GM10847 (cell line): Measurements from ENCODE around the gene CTNNA3.

Experiments
- POLR2A ChIP-seq: IDR thresholded peaks from 2 replicates; pipeline ENCODE4 v1.6.1; 2011; ENCODE audit not compliant: insufficient read length; ENCODE audit errors: extremely low read depth

The CTNNA3 gene

DNA sequence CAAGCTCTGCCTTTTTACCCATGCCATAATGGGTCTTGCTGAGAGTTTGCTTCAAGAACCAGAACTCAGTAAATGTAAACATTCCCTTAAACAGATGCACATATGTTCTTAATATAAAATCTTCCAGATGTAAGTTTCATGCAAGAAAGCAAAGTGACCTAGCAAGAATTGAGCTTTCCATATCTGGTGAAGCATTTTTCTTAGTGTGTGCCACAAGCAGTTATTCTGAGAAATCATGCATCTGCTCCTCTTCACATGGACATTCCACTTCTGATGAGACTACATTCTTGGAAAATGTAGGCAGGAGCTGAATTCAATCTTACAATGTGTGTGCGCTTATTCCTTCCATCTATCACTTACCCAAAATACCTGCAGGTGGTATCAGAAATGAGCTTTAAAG is 997.9 kb downstream of the CTNNA3 start:
- TF ChIP-seq POLR2A, result no peak

DNA sequence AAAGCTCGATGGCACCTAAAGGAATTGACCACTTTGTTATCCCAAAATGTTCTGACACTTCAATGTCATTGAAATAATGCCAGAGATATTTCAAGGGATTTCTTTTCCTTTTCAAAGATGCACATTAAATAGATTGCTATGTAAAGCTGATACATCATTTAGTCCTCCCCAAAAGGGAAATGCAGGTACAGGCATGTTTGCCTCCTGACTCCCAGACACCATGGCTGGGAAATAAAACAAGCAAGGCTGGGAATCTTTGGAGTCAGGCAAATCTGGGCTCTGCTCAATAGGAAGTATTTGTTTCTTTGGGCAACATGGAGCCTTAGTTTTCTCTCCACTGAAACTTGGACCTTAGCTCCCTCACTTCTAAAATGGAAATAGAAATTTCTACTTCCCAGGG is 1000.9 kb downstream of the CTNNA3 start:
- no peak for TF ChIP-seq POLR2A

DNA sequence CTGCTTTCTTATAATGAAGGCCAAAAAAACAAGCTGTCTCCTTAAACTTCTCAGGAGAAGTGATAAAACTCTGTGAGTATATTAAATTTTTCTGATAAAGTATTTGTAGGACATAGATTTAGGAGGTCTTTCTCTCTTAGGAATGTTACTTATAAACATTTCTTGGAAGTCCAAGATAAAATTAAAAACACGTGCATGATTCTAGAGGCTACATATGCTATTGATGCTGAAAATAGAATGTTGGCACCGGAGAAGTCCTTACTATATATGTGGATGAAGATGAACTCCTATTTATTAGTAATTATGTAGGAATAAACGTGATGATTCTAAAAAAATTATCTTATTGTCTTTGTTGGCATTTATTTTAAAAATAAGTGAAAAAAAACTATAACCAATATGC is 1011.4 kb downstream of the CTNNA3 start:
- no peak for TF ChIP-seq POLR2A

- TF ChIP-seq POLR2A, result no peak
Observed at GRCh38 chr10:66680886-66681285, 1015.1 kb downstream of the CTNNA3 start.

DNA sequence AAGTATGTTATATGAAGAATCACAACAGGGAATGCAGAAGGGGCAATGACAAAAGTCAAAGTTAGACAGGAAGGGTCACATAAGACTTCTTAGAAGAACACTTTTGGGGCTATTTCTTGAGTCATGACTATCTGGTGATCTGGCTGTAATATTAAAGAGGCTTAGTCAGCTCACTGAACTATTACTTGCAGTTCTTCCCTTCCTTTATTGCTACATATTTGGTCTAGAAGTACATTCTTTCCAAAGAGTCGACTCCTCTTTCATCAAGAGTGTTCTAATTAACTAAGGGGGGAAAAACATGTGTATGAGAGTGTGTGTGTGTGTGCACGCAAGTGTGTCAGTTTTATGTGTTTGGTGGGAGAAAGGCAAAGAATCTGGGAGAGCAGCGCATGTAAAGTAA is 1017.5 kb downstream of the CTNNA3 start:
- no peak for TF ChIP-seq POLR2A

GRCh38 chr10:66673071-66673470 is 1022.9 kb downstream of the CTNNA3 start:
- TF ChIP-seq POLR2A, result no peak

GRCh38 chr10:66671562-66671961 is 1024.4 kb downstream of the CTNNA3 start:
- TF ChIP-seq POLR2A, result no peak

DNA sequence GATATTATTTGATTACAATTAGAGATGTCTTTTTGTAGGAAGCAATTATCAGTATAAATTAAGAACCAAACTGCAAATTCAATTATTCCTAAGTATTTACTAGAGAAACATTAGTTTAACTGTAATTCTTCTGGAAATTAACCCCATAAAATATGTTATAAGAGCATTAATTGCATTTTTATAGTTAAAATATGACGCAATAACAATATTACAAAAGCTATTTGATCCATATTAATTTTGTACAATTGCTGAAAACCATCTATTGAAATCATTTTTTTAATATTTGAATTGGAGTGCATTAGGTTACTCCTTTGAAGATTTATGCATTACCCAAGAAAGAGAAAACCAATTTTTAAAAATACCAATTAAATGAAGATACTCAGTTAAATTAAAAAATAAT is 1024.9 kb downstream of the CTNNA3 start:
- TF ChIP-seq POLR2A, result no peak

GRCh38 chr10:66656499-66656898 is 1039.5 kb downstream of the CTNNA3 start:
- TF ChIP-seq POLR2A, result no peak

- TF ChIP-seq POLR2A, result no peak
Observed at GRCh38 chr10:66654861-66655260, 1041.1 kb downstream of the CTNNA3 start.

DNA sequence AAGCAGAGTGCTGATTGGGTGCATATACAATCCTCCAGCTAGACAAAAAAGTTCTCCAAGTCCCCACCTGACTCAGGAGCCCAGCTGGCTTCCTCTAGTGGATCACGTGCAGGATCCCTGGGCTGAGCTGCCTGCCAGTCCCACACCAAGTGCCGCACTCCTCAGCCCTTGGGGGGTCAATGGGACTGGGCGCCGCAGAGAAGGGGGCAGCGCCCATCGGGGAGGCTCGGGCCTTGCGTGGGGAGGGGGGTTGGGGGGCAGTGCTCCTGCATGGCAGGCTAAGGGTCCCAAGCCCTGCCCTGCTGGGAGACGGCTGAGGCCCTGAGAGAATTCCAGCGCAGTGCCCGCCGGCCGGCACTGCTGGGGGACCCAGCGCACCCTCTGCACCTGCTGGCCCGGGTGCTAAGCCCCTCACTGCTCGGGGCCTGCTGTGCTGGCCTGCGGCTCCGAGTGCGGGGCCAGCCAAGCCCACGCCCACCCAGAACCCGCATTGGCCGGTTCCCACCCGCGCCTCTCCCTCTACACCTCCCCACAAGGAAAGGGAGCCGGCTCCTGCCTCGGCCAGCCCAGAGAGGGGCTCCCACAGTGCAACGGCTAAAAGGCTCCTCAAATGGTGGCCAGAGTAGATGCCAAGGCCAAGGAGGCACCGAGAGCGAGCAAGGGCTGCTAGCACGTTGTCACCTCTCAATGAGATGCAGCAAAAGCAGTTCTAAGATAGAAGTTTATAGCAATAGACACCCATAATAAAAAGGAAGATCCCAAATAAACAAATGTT is 1044.5 kb downstream of the CTNNA3 start:
- no peak for TF ChIP-seq POLR2A

DNA sequence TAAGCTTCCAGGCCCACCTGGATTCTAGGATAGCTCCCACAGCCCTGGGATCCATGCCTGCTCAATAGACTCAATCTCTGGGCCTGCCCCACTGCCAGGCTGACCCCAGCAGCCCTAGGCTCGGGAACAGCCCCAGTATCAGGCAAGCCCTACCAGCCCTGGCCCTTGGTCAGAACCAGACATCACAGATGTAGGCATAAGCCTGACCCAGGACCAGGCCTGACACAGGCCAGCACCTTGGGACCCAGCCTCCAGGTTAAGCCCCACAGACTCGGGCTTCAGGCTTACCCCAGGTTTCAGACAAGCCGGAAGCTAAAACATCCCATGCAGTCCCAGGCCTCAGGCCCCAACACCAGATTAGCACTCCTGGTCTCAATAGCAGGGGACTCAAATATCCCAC is 1046.4 kb downstream of the CTNNA3 start:
- no peak for TF ChIP-seq POLR2A

- TF ChIP-seq POLR2A, result no peak
Observed at GRCh38 chr10:66642217-66642616, 1053.8 kb downstream of the CTNNA3 start.

DNA sequence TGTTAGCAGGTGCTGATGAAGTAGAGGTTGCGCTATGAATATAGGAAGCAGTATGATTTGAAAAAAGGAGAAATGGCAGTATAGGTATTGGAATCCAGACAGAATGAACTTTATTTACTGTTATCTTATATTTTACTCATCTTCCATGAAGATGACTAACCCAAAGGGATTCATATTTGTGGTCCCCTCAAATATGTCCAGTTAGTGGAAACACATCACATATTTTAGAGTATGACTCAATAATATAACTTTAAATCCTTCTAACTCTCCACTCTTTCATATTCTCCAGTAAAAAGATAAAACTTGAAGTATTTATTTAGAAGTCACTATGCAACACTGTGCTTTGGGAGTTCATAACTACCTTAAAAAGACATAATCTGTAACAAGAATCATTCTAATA is 1056.6 kb downstream of the CTNNA3 start:
- no peak for TF ChIP-seq POLR2A

- TF ChIP-seq POLR2A, result no peak
Observed at GRCh38 chr10:66637273-66638036, 1058.5 kb downstream of the CTNNA3 start.

GRCh38 chr10:66629996-66630395 is 1066.0 kb downstream of the CTNNA3 start:
- no peak for TF ChIP-seq POLR2A
